GM18870 (cell line): Measurements from ENCODE around the gene WDR31.
A peak's percentile ranks its signal among the peaks of the same experiment; 100 is the strongest.
"Not testable (repeated sequence)": the region's sequence is repeated elsewhere in the genome, so short reads cannot be mapped to it uniquely, and the experiment has no call there.

Experiments used
- ATAC-seq: cut with Tn5 transposase; IDR thresholded peaks from one replicate; pipeline ENCODE4 v1.9.1; 2021; ENCODE audit warnings: moderate library complexity; ENCODE audit not compliant: unreplicated experiment

Gene WDR31

GRCh38 chr9:113298924-113299770 lies 40.9 kb downstream of the WDR31 start:
- ATAC-seq = no peak

GRCh38 chr9:113298311-113298710 lies 41.8 kb downstream of the WDR31 start:
- no peak for ATAC-seq

GRCh38 chr9:113296796-113297558 lies 43.1 kb downstream of the WDR31 start:
- ATAC-seq = no peak

- not testable (repeated sequence) for ATAC-seq
Measured at GRCh38 chr9:113296247-113296646, 43.8 kb downstream of the WDR31 start.

GRCh38 chr9:113293285-113293878 lies 46.7 kb downstream of the WDR31 start:
- ATAC-seq = no peak

- no peak for ATAC-seq
Measured at GRCh38 chr9:113290052-113290607, 49.9 kb downstream of the WDR31 start.

GRCh38 chr9:113289091-113289490 lies 51.0 kb downstream of the WDR31 start:
- ATAC-seq = no peak

- no peak for ATAC-seq
Measured at GRCh38 chr9:113281356-113281755, 58.7 kb downstream of the WDR31 start.

- ATAC-seq = no peak
Measured at GRCh38 chr9:113278840-113279239, 61.2 kb downstream of the WDR31 start.

GRCh38 chr9:113275157-113276131 lies 64.6 kb downstream of the WDR31 start, which contains the start of the genes CDC26 and PRPF4:
Gene CDC26, minus strand, starts transcription at chr9:113275572. Its CDS starts 3,065 bp downstream, at chr9:113272507.
Gene PRPF4, plus strand, starts transcription at chr9:113275658. Its CDS starts 86 bp downstream, at chr9:113275744.
- peak; percentile 95 for ATAC-seq

- ATAC-seq = no peak
Measured at GRCh38 chr9:113274474-113275156, 65.5 kb downstream of the WDR31 start.

GRCh38 chr9:113269871-113270270 lies 70.2 kb downstream of the WDR31 start:
- ATAC-seq = no peak

- ATAC-seq = no peak
Measured at GRCh38 chr9:113269355-113269754, 70.7 kb downstream of the WDR31 start.

- no peak for ATAC-seq
Measured at GRCh38 chr9:113267911-113268566, 72.0 kb downstream of the WDR31 start.

- ATAC-seq = no peak
Measured at GRCh38 chr9:113266174-113266573, 73.9 kb downstream of the WDR31 start.
